ENCODE measurements around the gene REC8. TPM values are rescaled to one million over a fixed set of nuclear protein-coding genes. Genes with fewer than 3 reads are reported as not detected.

REC8 gene
- total RNA-seq, result 1.3 and 1.8 TPM in 2 replicates

GRCh38 chr14:24171422-24172260, at the start of gene REC8:
Gene REC8 (plus strand): TSS chr14:24172080. CDS start chr14:24172553, 473 bp downstream.

GRCh38 chr14:24130380-24130716, 41.5 kb upstream of the REC8 start, which contains the start of gene FITM1:
Gene FITM1 (plus strand): TSS chr14:24130659. CDS start chr14:24131564, 905 bp downstream.

GRCh38 chr14:24135834-24136683, 35.8 kb upstream of the REC8 start, which contains the start of gene PSME1:
Gene PSME1 (plus strand): TSS chr14:24136194. CDS start chr14:24136263, 69 bp downstream.

GRCh38 chr14:24141097-24141880, 30.6 kb upstream of the REC8 start, which contains the start of gene EMC9:
Gene EMC9 (minus strand): TSS chr14:24141591. CDS start chr14:24141304, 287 bp downstream.

GRCh38 chr14:24146453-24146977, 25.4 kb upstream of the REC8 start, which contains the start of gene PSME2:
Gene PSME2 (minus strand): TSS chr14:24146610. CDS start chr14:24146581, 29 bp downstream.

GRCh38 chr14:24146978-24147760, 24.7 kb upstream of the REC8 start, which contains the start of gene RNF31:
Gene RNF31 (plus strand): TSS chr14:24147498. CDS start chr14:24147699, 201 bp downstream.

GRCh38 chr14:24160850-24161804, 10.8 kb upstream of the REC8 start, which contains the start of gene IRF9:
Gene IRF9 (plus strand): TSS chr14:24161265. CDS start chr14:24162145, 880 bp downstream.

GRCh38 chr14:24188251-24189058, 16.6 kb downstream of the REC8 start, which contains the start of gene IPO4:
Gene IPO4 (minus strand): TSS chr14:24188816. CDS start chr14:24188787, 29 bp downstream.

GRCh38 chr14:24195186-24196070, 23.5 kb downstream of the REC8 start, which contains the start of gene TM9SF1:
Gene TM9SF1 (minus strand): TSS chr14:24195441. CDS start chr14:24195019, 422 bp downstream.

GRCh38 chr14:24212924-24213865, 41.3 kb downstream of the REC8 start, which contains the start of gene CHMP4A:
Gene CHMP4A (minus strand): TSS chr14:24213488. CDS start chr14:24213439, 49 bp downstream.

GRCh38 chr14:24215495-24216344, 43.8 kb downstream of the REC8 start, which contains the start of gene MDP1:
Gene MDP1 (minus strand): TSS chr14:24216066. CDS start chr14:24215955, 111 bp downstream.

